Measurements from ENCODE around the gene PEX14.
A peak's percentile ranks its signal among the peaks of the same experiment; 100 is the strongest.

The PEX14 gene

GRCh38 chr1:10520952-10521351 lies 46.2 kb downstream of the PEX14 start:
- no peak overlapping the region for H3K9ac ChIP-seq
- no peak overlapping the region for H3K4me3 ChIP-seq
- H3K27ac ChIP-seq = no peak overlapping the region
- TF ChIP-seq Cebpa-rat (IDR thresholded peaks at IDR 0.05) = no peak
- peaks cover 53 to 94% (median 71%) of the 10 kb centered on the region in 11 experiments; a peak in 20 of 22 replicates for H4K20me1 ChIP-seq
- peaks cover 4 to 24% (median 17%) of the 10 kb centered on the region in 10 experiments for H3K4me1 ChIP-seq
- peaks cover 0 to 34% (median 13%) of the 10 kb centered on the region in 11 experiments; a peak in 7 of 22 replicates for H3K36me3 ChIP-seq
- H3K9me3 ChIP-seq (replicated peaks in 1 of 11) = no peaks in the 10 kb centered on the region
- no peaks in the 10 kb centered on the region for H3K27me3 ChIP-seq
- H3K4me2 ChIP-seq = no peak overlapping the region

GRCh38 chr1:10521537-10522157 lies 46.9 kb downstream of the PEX14 start:
- H3K9me3 ChIP-seq (replicated peaks in 1 of 11) = no peaks in the 10 kb centered on the region
- TF ChIP-seq Cebpa-rat (IDR thresholded peaks at IDR 0.05) = no peak
- H3K36me3 ChIP-seq = peaks cover 0 to 34% (median 13%) of the 10 kb centered on the region in 11 experiments; a peak in 7 of 22 replicates
- H3K27ac ChIP-seq = no peak overlapping the region
- no peak overlapping the region for H3K4me3 ChIP-seq
- peaks cover 0 to 17% (median 11%) of the 10 kb centered on the region in 10 experiments; a peak in 14 of 20 replicates for H3K4me1 ChIP-seq
- no peaks in the 10 kb centered on the region for H3K27me3 ChIP-seq
- H3K4me2 ChIP-seq = no peak overlapping the region
- peaks cover 46 to 87% (median 64%) of the 10 kb centered on the region in 11 experiments; a peak in 20 of 22 replicates for H4K20me1 ChIP-seq
- no peak overlapping the region for H3K9ac ChIP-seq

GRCh38 chr1:10522322-10522860 lies 47.6 kb downstream of the PEX14 start:
- H3K27me3 ChIP-seq = no peaks in the 10 kb centered on the region
- H3K27ac ChIP-seq = no peak overlapping the region
- no peak overlapping the region for H3K9ac ChIP-seq
- H3K4me1 ChIP-seq = peaks cover 0 to 12% (median 8%) of the 10 kb centered on the region in 10 experiments; a peak in 11 of 20 replicates
- H3K9me3 ChIP-seq (replicated peaks in 1 of 11) = no peaks in the 10 kb centered on the region
- peaks cover 0 to 34% (median 13%) of the 10 kb centered on the region in 11 experiments; a peak in 7 of 22 replicates for H3K36me3 ChIP-seq
- H3K4me3 ChIP-seq = no peak overlapping the region
- no peak for TF ChIP-seq Cebpa-rat (IDR thresholded peaks at IDR 0.05)
- peaks cover 39 to 80% (median 56%) of the 10 kb centered on the region in 11 experiments; a peak in 20 of 22 replicates for H4K20me1 ChIP-seq
- no peak overlapping the region for H3K4me2 ChIP-seq

- H3K4me2 ChIP-seq = peak overlapping the region in 1 of 11 experiments; percentile 24; a peak in 1 of 22 replicates
- peaks cover 8 to 25% (median 12%) of the 10 kb centered on the region in 10 experiments; a peak in 15 of 20 replicates for H3K4me1 ChIP-seq
- H3K27ac ChIP-seq = no peak overlapping the region
- no peaks in the 10 kb centered on the region for H3K27me3 ChIP-seq
- no peak overlapping the region for H3K9ac ChIP-seq
- no peak for TF ChIP-seq Cebpa-rat (IDR thresholded peaks at IDR 0.05)
- H4K20me1 ChIP-seq = peaks cover 38 to 79% (median 58%) of the 10 kb centered on the region in 11 experiments; a peak in 20 of 22 replicates
- H3K36me3 ChIP-seq = peaks cover 0 to 25% (median 5%) of the 10 kb centered on the region in 11 experiments; a peak in 8 of 22 replicates
- no peak overlapping the region for H3K4me3 ChIP-seq
- no peaks in the 10 kb centered on the region for H3K9me3 ChIP-seq (replicated peaks in 1 of 11)
Measured at GRCh38 chr1:10525208-10525607, 50.5 kb downstream of the PEX14 start.

GRCh38 chr1:10528066-10529014 lies 53.6 kb downstream of the PEX14 start:
- Histone ChIP-seq H3K9me3 (replicated peaks in 1 of 11) (no peaks in the 10 kb centered on the region), H3K36me3 (peaks cover 0 to 21% (median 0%) of the 10 kb centered on the region in 11 experiments; a peak in 4 of 22 replicates), H3K4me2 (peak overlapping the region in 6 of 11 experiments; percentile 4 to 47 (median 21); a peak in 5 of 22 replicates), H3K27ac (no peak overlapping the region), H3K27me3 (no peaks in the 10 kb centered on the region), H4K20me1 (peaks cover 47 to 80% (median 64%) of the 10 kb centered on the region in 11 experiments; a peak in 20 of 22 replicates), H3K4me1 (peaks cover 12 to 31% (median 19%) of the 10 kb centered on the region in 10 experiments; a peak in 16 of 20 replicates), H3K4me3 (no peak overlapping the region), H3K9ac (no peak overlapping the region)
- no peak for TF ChIP-seq Cebpa-rat (IDR thresholded peaks at IDR 0.05)

- Histone ChIP-seq H3K4me3 (no peak overlapping the region), H3K27me3 (no peaks in the 10 kb centered on the region), H4K20me1 (peaks cover 52 to 79% (median 66%) of the 10 kb centered on the region in 11 experiments; a peak in 20 of 22 replicates), H3K9me3 (replicated peaks in 1 of 11) (no peaks in the 10 kb centered on the region), H3K9ac (no peak overlapping the region), H3K4me2 (peak overlapping the region in 3 of 11 experiments; percentile 25 to 47 (median 29); a peak in 3 of 22 replicates), H3K27ac (no peak overlapping the region), H3K4me1 (peaks cover 12 to 31% (median 19%) of the 10 kb centered on the region in 10 experiments; a peak in 16 of 20 replicates), H3K36me3 (peaks cover 0 to 18% (median 0%) of the 10 kb centered on the region in 11 experiments; a peak in 4 of 22 replicates)
- no peak for TF ChIP-seq Cebpa-rat (IDR thresholded peaks at IDR 0.05)
Measured at GRCh38 chr1:10529091-10529490, 54.3 kb downstream of the PEX14 start.

GRCh38 chr1:10529765-10530164 lies 55.0 kb downstream of the PEX14 start:
- Histone ChIP-seq H3K4me2 (peak overlapping the region in 6 of 11 experiments; percentile 3 to 47 (median 24); a peak in 4 of 22 replicates), H4K20me1 (peaks cover 56 to 80% (median 68%) of the 10 kb centered on the region in 11 experiments; a peak in 20 of 22 replicates), H3K9ac (no peak overlapping the region), H3K4me1 (peaks cover 12 to 31% (median 19%) of the 10 kb centered on the region in 10 experiments; a peak in 16 of 20 replicates), H3K9me3 (replicated peaks in 1 of 11) (no peaks in the 10 kb centered on the region), H3K27me3 (no peaks in the 10 kb centered on the region), H3K27ac (no peak overlapping the region), H3K36me3 (peaks cover 0 to 12% (median 0%) of the 10 kb centered on the region in 11 experiments; a peak in 2 of 22 replicates), H3K4me3 (no peak overlapping the region)
- no peak for TF ChIP-seq Cebpa-rat (IDR thresholded peaks at IDR 0.05)

- TF ChIP-seq Cebpa-rat (IDR thresholded peaks at IDR 0.05) = no peak
- peak overlapping the region in 8 of 11 experiments; percentile 3 to 47 (median 14); a peak in 7 of 22 replicates for H3K4me2 ChIP-seq
- H3K4me1 ChIP-seq = peaks cover 10 to 31% (median 19%) of the 10 kb centered on the region in 10 experiments; a peak in 16 of 20 replicates
- peaks cover 0 to 11% (median 0%) of the 10 kb centered on the region in 11 experiments; a peak in 1 of 22 replicates for H3K36me3 ChIP-seq
- no peaks in the 10 kb centered on the region for H3K27me3 ChIP-seq
- no peaks in the 10 kb centered on the region for H3K9me3 ChIP-seq (replicated peaks in 1 of 11)
- no peak overlapping the region for H3K9ac ChIP-seq
- no peak overlapping the region for H3K27ac ChIP-seq
- peaks cover 57 to 82% (median 73%) of the 10 kb centered on the region in 11 experiments; a peak in 20 of 22 replicates for H4K20me1 ChIP-seq
- no peak overlapping the region for H3K4me3 ChIP-seq
Measured at GRCh38 chr1:10530281-10530740, 55.6 kb downstream of the PEX14 start.

All from BLaER1 treated with 17β-estradiol and CSF1 and Interleukin-3, amounts not matched to agents 10 nM and 100 nM (cell line).